PFSK-1 (cell line): Measurements from ENCODE around the gene C3orf18.

ENCODE experiments used
- FOXP2 ChIP-seq: optimal IDR thresholded peaks from 2 replicates; pipeline ENCODE3; 2011; ENCODE audit warnings: borderline replicate concordance, control low read depth, inconsistent platforms; ENCODE audit not compliant: insufficient read depth; ENCODE audit errors: extremely low read length, extremely low read depth
- POLR2AphosphoS5 ChIP-seq: IDR thresholded peaks from 2 replicates; pipeline ENCODE4 v1.6.1; 2012; ENCODE audit warnings: low read depth, mild to moderate bottlenecking, control low read depth, low read length, moderate library complexity
- REST ChIP-seq, 2 experiments: IDR thresholded peaks; 2 replicates each; pipeline versions ENCODE4 v1.6.1 to v1.8.0; 2011 to 2012; ENCODE audit warnings: low read depth in 2 of 2, low read length in 2 of 2, control low read depth in 1 of 2, inconsistent platforms in 1 of 2, mild to moderate bottlenecking in 1 of 2, moderate library complexity in 1 of 2; ENCODE audit not compliant: insufficient read depth in 1 of 2
- SIN3A ChIP-seq: IDR thresholded peaks from 2 replicates; pipeline ENCODE4 v1.6.1; 2012; ENCODE audit warnings: mild to moderate bottlenecking, low read length, moderate library complexity, borderline replicate concordance; ENCODE audit not compliant: insufficient read depth
- TAF1 ChIP-seq: IDR thresholded peaks from 2 replicates; pipeline ENCODE4 v1.6.1; 2012; ENCODE audit warnings: low read length, control low read depth, borderline replicate concordance; ENCODE audit not compliant: insufficient read depth

DNA sequence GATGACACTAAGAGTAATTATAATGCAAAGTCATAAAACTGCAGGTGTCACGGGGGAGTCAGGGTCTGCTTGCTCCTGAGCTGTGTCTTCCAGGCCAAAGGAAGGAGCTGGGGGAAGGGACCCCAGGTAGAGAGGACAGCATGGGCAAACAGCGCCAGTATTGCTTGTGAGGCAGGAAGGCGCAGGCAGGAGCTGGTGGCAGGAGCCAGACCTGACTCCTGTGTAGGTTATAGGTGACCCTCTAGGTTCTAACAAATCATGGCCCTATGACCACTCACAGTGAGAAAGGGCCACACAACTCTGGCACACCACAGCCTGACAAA lies 42.2 kb upstream of the C3orf18 start:
- TF ChIP-seq REST (IDR thresholded peaks at IDR 0.05; ENCODE audit: insufficient read depth in 1 of 2, low read depth in 2 of 2, low read length in 2 of 2) (no peak), POLR2AphosphoS5 (no peak), TAF1 (no peak), SIN3A (no peak), FOXP2 (no peak)
